Measurements from ENCODE around the gene RAB31.
"Not testable (repeated sequence)": the region's sequence is repeated elsewhere in the genome, so short reads cannot be mapped to it uniquely, and the experiment has no call there.

Gene RAB31

DNA sequence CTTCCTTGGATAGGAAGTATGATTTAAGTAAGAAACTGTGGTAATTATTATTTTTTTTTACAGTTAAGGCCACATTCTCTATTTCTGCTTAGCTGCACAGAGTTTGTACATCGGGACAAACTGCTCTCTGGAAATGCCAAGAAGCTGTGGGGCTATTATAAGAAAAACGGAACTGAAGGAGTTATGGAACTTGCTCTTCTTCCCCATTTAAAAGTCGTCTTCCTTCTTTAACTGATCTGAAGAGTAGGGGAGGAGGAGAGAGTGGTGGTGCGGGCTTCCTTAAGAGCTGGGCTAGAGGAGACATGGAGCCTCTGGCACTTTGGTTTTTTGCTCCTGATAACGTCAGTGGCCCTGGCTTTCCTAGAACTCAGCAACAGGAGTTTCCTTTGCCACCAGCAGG is 54.4 kb downstream of the RAB31 start:
- DNase-seq (ENCODE audit: low spot score), result no peak

DNA sequence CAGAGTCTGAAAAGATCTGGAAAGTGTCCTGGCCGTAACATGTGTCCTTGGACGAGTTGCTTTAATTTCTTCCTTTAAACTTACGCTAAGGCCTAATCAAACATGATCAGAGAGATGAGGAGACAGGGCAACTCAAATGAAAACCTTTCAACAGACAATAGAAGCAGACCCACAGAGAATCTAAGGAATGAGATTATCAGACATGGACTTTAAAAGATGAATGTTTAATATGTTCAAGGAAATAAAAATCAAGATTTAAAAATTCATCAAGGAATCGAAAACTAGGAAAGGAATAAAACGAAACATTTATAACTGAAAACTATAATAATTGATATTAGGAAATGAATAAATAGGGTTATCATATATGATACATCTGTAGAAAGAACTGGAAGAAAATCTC is 55.1 kb downstream of the RAB31 start:
- DNase-seq (ENCODE audit: low spot score), result no peak

DNA sequence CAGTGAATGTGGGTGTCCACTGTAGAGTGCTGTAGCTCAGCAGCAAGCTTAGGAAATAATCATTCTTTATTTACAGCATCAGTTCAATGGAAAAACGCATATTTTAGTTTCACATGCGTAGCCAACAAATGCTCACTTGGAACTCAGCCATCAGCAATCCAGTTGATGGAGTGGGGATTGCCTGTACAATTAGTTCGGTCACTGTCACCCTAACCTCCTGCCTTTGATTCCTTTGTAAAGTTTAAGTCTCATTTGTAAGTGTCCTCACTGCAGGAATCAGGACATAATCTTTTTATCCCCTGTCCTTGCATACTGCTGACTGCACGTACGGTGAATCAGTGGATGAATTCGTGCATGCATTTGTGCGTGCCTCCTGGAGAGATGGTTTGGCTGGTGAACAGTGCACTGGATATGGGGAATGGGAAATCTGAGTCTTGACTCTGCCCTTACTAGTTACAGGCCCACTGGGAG is 55.9 kb downstream of the RAB31 start:
- no peak for DNase-seq (ENCODE audit: low spot score)

DNA sequence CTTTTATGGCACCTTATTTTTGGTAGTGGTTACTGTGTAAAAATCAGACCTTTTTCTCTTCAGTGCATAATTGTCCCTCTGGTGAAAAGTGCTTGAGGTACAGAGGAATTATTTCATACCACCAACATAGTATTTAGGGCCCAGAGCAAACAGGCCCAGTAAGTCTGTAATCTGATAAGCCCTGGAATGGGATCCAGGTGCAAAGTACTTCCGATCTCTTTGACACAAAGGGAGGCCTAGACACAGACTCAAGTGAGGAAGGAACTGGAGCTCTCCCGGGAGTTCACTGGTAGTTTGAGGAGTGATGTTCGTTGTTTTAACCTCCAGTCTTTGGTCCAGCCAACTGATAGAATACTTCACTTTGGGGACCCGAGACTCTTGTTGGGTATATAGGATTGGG is 57.4 kb downstream of the RAB31 start:
- no peak for DNase-seq (ENCODE audit: low spot score)

DNA sequence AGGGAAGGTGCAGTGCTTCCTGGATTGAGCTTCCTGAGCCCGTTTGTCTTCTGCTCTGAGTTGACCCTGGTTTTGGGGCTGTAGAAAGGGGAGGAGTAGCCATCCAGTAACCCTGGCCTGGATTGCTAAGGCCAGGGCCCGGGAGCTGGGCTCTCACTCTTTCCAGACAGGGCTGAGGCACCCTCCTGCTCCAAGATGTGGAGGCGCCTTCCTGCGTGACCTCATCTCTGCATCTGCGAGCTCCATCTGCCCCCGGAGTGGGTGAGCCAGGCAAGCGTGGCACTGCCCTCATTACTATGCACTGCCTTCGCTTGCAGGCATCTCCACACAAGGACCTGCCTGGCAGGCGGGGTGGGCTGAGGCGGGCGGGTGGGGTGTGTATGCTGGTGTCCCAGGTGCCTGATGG is 58.0 kb downstream of the RAB31 start:
- no peak for DNase-seq (ENCODE audit: low spot score)

DNA sequence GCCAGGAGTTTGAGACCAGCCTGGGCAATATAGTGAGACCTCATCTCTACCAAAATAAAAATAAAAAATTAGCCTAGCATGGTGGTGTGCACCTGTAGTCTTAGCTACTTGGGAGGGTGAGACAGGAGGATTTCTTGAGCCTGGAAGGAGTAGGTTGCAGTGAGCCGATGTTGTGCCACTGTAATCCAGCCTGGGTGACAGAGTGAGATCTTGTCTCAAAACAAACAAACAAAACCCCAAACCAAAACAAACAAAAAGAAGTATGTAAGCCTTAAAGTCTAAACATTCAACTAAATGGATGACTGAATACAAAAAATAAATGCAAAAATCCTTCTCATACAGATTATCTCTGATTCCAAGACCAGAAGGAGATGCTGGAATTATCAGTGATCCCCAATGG is 58.6 kb downstream of the RAB31 start:
- DNase-seq (ENCODE audit: low spot score), result no peak

DNA sequence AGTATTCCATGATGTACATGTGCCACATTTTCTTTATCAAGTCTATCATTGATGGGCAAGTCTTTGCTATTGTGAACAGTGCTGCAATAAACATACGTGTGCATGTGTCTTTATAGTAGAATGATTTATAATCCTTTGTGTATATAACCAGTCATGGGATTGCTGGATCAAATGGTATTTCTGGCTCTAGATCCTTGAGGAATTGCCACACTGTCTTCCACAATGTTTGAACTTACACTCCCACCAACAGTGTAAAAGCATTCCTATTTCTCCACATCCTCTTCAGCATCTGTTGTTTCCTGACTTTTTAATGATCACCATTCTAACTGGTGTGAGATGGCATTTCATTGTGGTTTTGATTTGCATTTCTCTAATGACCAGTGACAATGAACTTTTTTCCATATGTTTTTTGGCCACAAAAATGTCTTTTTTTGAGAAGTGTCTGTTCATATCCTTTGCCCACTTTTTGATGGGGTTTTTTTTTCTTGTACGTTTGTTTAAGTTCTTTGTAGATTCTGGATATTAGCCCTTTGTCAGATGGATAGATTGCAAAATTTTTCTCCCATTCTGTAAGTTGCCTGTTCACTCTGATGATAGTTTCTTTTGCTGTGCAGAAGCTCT is 60.1 kb downstream of the RAB31 start:
- DNase-seq (ENCODE audit: low spot score), result not testable (repeated sequence)

DNA sequence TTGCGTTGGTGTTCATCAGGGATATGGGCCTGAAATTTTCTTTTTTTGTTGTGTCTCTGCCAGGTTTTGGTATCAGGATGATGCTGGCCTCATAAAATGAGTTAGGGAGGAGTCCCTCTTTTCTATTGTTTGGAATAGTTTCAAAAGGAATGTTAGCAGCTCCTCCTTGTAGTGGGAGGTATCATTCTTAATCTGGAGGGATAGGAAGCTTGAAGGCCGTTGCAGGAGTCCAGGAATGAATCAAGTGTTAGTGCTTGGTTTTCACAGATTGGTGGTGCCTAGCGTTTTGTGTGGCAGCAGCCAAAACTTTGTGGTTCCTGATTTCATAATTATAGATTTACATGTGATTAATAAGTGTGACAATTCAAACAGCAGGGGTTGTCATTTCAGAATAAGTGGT is 62.0 kb downstream of the RAB31 start:
- DNase-seq (ENCODE audit: low spot score), result not testable (repeated sequence)

DNA sequence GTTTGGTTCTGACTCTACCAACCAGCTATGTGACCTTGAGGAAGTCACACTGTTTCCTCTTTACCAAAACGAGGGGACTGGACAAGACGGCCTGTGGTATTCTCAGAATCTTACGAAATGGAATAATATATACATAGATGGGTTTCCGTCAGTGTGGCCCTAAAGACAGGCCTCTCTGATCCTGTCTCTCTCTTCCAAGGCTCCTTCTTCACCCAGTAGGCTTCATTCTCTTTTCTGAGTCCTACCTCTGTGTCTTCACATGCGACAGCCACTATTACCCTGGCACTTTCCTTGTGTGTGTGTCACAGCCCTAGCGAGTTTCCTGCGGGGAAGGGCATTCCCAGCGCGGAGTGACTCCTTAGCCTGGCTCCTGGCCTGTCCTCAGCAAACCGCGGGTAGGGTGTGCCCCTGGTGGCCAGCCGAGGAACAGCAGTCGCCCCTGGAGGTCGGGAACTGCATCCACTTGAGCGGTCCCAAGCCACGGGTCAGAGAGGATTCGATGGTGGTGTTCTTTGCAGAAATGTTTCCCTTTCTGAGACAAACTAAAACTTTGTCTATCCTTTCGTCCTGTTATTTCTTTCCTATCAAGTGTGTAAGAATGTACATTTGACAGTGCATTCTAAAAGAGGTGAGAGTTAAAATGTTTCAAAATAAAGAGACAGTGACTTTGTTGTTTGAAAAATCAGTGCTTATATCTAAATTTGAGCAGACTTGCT is 63.3 kb downstream of the RAB31 start:
- DNase-seq (ENCODE audit: low spot score), result peak; percentile 65

DNA sequence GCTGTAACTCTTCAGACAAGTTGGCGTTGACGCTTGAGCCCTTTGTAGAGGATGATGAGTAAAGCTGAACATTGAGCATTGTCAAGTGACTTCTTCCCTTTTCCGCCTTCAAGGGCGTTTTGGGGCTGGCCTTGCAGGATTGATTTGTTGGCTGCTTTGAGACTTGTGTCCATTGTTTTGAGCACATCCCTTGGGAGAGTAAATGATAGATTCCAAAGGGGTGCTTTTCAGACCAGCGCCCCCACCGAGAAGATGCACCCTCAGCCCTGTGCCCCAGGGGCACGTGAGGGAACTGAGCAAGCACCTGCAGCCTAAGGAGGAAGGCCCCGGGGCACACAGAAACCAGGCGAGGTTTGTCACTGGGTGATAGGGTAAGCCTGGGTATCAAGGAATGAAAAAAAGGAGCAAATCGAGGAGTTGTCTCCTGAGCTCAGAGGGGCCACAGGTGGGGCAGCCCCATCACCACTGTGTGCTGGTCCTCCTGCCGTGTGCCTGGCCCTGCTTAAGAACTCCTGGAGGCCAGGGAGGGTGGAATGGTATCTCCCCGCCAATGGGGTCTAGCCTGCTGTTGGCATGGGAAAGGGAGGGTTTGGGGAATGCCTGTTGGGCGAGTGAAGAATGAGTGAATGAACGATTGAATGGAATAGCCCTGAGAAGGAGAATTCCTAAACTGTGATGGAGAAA is 64.0 kb downstream of the RAB31 start:
- no peak for DNase-seq (ENCODE audit: low spot score)

DNA sequence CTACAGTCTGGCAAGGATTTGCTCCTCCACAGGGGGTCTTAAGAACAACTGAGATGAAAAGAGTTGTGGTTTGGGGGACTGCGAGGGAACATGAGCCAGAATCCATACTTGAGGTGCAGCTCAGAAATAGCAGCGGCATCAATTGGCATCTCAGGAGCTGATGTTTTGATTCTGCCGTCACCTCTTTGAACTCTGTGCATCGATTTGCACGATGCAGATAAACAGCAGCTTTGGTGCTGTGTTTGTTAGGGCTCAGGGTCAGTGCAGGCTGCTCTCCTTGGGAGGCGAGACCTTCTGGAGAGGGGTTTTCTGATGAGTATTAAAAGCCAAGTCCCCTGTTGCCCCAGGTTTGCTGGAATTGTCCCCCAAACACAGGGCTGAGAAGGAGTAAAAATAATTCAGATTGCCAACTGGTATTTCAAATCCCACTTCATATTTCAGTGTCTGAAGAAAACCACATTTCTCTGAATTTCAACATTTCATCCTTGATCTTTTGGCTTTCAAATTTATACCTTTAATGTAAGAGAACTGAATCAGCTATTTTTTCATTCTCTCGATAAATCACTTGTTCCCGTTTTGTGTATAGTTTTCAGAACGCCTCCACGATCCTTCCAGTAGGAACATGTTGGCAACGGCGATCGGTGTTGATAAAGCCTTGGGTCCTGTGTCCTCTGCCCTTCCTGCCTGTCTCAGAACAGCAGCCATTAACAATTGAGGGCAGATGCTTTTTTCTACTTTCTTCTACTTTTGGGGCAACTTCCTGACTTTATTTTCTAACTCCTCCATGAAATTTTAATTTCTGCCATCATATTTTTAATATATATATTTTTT is 65.0 kb downstream of the RAB31 start:
- DNase-seq (ENCODE audit: low spot score), result no peak

DNA sequence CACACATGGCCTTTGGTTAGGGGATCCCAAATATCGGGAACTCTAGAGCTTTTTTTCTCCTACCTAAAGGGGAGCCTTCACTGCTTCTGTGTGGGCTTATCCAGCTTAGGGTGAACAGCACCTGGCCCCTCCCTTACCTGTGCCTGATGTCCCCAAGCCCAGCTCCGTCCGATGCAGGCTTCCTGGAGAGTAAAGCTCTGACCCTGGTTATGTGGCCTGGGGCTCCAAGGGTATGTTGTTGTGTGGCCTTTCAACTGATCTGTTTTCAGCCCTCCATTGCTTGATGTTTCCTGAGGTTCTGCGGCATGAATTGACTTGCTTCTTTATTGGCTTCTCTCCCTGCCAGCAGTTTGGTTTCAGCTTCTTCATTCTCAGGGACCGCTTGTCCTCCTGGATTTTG is 66.0 kb downstream of the RAB31 start:
- DNase-seq (ENCODE audit: low spot score), result no peak

DNA sequence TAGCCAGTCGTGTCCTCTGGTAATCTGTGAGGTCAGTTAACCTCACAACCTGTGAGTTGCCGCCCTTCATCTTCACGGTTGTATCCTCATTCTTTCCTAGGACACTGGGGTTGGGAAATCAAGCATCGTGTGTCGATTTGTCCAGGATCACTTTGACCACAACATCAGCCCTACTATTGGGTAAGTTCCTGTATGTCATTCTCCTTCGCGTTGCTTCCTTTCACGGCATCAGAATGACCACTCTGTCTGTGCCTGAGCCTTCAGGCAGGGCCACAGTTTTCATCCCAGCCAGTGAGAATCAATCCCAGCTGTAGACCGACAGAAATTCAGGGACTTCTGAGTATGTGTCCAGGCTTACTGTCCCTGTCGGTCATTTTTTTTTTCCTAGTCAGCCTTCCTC is 67.1 kb downstream of the RAB31 start:
- DNase-seq (ENCODE audit: low spot score), result no peak

DNA sequence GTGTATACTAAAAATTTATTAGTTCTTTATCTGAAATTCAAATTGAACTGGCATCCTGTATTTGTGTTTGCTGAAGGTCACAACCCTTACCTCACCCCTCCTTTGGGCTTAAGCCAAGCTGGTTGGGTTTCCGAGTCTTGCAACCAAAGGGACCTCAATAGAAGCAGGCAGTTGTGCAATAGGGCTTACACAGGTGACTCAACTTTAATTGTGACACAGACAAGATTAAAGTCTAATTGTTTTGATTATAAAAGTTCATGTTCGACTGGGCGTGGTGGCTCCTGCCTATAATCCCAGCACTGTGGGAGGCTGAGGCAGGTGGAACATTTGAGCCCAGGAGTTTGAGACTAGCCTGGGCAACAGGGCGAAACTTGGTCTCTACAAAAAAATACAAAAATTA is 71.5 kb downstream of the RAB31 start:
- DNase-seq (ENCODE audit: low spot score), result peak; percentile 56

DNA sequence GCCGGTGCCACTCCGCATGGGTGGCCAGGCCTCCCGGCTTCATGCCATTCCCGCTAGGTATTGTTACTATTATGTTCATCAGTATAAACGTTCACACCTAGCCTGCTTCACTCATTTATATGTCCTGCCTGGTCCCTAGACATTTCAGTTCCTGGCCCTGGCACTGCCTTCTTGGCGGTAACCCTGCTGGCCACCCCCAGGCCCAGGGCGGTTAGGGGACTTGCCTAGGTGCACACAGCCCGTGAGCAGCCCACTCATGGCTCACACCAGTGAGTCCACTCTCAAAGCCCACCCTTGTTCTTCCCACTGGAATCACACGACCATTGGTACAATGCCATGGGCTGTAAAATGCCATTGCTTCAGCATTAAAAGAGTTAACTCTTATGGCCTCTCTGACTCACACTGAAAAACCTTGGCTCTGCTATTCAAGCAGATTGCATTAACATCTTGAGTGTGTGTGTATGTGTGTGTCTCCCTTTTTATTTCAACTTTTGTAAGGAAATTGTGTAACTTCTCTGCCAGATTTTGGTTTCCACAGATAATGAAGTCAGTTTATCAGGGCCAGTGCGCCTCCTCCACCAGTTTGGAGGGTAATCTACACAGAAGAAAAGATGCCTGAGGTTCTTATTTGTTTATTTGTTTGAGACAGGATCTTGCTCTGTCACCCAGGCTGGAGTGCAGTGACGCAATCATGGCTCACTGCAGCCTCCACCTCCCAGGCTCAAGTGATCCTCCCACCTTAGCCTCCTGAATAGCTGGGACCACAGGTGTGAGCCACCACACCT is 74.2 kb downstream of the RAB31 start:
- no peak for DNase-seq (ENCODE audit: low spot score)

DNA sequence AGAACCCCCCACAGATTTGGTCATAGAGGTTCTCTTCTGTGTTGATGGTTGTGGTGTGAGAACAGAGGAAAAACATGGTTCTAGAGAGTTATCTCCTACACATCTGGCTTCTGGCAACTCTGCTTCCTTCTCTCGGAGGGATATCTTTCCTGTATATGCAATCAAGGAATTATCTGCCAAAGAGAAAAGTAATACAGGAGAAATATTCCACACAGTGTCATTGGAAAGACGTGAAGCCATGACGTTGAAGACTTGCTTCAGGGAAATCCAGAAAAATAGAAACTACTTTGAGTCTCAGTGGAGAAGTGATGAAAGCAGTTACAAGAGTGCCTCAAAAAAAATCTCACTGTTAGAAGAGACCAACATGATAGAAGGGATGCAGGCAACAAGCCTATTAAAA is 78.5 kb downstream of the RAB31 start:
- DNase-seq (ENCODE audit: low spot score), result no peak

DNA sequence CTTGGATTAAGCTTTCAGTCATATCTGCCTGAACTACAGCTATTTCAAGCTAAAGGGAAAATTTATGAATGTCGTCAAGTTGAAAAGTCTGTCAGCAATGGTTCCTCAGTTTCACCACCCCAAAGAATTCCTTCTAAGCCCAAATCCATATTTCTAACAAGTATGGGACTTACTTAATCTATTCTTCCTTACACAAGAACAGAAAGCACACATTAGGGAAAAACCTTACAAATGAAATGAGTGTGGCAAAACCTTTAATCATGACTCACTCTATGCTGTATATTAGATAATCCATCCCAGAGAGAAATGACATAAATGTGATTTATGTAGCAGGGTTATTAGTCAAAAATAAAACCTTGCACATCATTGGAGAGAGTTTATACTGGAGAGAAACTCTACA is 78.9 kb downstream of the RAB31 start:
- no peak for DNase-seq (ENCODE audit: low spot score)

DNA sequence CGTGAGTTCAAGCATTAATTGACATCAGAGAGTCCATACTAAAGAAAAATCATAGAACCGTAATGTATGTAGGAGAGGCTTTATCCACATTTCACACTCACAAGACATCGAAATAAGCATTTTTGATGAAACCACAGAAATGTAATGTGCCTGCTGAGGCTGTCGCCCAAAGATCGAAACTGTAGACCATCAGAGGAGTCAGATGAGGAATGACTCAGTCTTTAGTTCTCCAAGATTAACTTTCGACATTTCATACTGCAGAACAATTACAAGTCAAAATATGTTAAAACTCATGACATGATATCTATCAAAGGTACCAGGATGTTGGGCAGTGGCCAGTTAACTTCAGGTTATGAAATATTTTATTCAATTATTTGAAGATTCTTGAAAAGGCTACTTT is 79.6 kb downstream of the RAB31 start:
- no peak for DNase-seq (ENCODE audit: low spot score)

DNA sequence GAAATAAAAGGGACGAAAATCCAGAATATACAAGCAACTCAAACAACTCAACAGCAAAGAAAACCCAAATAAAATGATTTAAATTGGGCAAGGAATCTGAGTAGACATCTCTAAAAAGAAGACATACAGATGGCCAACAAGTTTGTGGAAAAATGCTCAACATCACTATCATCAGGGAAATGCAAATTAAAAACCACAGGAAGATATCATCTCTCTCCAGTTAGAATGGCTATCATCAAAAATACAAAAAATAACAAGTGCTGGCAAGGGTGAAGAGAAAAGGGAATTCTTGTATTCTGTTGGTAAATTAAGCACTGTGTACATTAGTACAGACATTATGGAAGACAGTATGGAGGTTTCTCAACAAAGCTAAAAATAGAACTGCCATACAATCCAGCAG is 80.0 kb downstream of the RAB31 start:
- DNase-seq (ENCODE audit: low spot score), result no peak

DNA sequence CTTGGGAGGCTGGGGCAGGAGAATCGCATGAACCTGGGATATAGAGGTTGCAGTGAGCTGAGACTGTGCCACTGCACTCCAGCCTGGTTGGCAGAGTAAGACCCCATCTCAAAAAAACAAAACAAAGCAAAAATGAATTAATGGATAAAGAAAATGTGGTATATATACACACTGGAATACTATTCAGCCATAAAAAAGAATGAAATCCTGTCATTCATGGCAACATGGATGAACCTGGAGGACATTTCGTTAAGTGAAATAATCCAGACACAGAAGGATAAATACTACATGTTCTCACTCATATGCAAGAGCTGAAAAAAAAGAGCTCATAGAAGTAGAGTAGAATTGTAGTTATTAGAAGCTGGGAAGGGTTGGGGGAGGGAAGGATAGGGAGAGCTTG is 80.8 kb downstream of the RAB31 start:
- DNase-seq (ENCODE audit: low spot score), result no peak

DNA sequence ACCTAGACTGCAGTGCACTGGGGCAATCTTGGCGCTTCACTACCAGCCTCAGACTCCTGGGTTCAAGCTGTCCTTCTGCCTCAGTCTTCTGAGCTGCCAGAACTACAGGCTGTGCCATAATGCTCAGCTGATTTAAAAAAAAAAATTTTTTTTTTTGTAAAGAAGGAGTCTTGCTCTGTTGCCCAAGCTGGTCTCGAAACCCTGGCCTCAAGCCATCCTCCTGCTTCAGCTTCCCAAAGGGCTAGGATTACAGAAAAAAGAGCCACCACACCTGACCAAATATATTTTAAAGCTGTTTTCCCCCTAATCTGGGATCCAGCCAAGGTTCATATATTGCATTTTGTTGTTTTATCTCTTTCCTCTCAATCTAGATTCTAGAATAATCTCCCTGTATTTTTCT is 82.2 kb downstream of the RAB31 start:
- DNase-seq (ENCODE audit: low spot score), result no peak

DNA sequence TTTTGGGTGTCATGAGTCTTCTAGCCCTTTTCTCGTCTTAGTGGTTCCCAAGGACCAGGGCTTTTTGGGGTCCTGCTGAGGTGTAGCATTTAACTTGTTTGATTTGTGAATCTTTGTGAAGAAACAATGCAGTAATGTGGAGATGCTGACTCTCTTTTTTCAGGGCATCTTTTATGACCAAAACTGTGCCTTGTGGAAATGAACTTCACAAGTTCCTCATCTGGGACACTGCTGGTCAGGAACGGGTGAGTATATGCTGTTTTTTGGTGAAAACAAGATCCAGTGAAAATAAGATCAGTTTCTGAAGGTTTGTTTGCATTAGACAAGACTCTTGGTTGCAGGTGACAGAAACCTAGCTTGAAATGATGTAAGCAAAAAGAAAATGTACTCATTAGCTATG is 83.9 kb downstream of the RAB31 start:
- DNase-seq (ENCODE audit: low spot score), result no peak
